HL-60/S4 (cell line): Measurements from ENCODE around the gene CRB2.

Source experiments
- in situ Hi-C: fragments of 300-500 bp; cut with MboI; formaldehyde crosslinking; loops from 2 replicates; pipeline ENCODE4 v1.14.3; 2022; ENCODE audit warnings: low sequenced_read_pairs

Gene CRB2

DNA sequence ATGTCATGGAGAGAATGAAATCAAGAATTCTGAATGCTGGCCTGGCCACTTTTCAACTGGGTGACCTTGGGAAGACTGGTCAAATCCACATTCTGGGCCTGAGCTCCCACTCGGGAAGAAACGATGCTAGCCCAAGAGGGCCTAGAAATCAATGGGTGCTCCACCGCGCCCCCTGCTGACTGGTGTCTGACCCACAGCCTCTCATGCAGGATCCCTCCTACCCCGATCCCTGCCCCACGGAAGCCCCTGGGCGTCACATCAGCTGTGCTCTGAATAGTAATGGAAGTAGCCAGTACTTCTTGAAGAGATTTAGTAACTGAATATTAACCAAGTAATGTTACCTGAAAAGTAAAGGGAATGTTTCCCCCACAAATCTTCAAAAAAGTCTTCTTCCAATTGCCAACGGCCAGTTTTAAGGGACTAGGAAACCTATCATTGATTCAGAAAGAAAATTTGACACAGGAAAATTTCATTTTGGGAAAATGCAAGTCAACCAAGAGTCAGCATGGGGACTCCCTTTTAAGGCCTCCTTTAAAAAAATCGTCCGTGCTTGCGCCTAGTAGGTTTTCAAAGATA is 43.9 kb downstream of the CRB2 start:
- in situ Hi-C loops, result no loop called here

DNA sequence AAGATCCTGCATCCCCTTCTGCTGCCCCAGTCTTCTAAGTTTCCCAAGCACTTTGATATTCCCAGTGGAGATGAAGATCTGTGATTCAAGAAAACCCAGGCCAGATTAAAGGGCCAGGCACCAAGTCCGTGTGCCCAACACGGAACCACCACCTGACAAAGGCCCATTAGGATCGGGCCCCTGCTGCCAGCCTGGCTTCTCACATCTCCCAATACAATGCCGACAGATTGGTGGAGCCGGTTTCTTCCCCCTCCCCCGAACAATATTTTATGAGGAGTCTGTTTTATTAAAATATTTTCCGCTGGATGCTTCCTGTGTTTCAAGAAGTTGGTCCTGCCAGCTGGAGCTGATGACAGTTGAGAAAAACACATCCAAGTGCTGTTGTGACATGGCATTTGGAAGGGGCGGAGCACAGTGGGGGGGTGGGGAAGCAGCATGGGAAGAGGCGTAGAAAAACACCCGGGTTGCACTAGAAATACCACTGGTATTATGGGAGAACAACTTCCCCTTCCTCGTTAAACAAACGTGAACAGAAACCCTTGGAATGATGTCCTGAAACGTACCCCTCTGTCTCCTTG is 45.0 kb downstream of the CRB2 start:
- in situ Hi-C loops, result no loop called here

DNA sequence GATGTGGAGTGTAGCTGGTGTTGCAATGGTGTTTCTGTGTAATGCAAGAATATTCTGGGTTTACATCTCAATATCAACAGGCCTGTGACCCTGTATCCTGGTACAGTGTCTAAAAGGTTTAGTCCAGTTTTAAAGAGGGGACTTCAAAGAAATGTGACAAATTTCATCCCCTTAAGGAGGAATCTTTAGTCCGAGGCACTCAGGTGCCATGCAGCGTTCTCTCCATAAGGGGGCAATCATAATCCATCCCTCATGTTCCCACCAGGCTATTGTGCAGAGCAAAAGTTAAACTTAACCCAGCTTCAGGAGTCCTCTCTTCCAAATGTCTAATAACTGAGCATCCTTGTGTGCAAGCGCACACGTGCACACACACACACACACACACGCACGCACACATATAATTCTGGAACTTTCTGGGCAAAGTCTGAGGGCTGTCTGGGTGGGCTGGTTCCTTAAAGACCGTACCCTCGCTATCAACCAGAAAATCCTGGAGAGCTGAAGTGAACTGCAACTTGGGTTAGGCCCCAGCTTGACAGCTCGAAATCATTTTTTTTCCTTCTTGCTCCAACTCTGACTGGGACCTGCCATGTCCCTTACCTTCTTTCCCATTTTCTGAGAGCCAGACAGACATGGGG is 46.0 kb downstream of the CRB2 start:
- in situ Hi-C loops, result no loop called here

DNA sequence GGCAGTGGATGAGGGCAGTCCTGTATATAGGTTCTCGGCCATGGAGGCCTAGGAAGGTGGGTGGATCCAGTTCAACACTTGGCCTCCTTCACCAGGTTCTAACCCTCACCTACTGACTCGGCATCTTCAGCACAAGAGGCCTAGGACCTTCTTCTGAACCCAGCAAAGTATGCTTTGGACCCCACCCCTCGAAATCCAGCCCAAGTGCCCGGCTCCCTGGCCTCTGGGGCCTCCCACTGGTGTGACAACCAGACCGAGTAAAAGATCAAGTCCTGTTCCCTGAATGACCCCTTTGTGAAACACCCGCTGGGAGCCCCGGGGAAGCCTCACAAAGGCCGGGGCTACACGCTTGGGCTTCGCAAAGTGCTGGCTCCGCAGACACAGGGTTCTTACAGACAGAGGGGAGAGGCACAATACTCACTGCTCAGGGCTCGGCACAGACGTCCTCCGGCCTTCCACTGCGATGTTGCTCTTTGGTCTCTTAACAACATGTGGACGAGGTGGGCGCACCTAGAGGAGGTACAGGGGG is 47.0 kb downstream of the CRB2 start:
- in situ Hi-C loops, result no loop called here

DNA sequence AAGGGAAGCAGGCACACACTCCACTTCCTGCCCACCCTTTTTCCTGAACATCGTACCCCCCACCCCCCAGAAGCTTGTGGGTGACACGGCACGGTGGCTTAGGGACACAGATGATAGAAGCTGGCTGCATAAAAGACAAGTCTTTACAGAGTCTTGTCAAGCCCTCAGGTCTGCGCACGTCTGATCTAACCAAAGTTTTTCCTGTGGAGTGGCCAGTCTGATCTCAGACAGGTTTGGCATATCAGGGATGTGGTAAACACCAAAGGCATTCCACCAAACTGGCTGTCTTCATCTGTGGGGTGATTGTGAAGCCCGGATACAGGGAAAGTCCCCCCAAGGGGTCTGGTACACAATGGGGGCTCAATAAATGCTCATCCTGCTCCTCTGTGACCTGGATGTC is 50.0 kb downstream of the CRB2 start:
- in situ Hi-C loops, result no loop called here

DNA sequence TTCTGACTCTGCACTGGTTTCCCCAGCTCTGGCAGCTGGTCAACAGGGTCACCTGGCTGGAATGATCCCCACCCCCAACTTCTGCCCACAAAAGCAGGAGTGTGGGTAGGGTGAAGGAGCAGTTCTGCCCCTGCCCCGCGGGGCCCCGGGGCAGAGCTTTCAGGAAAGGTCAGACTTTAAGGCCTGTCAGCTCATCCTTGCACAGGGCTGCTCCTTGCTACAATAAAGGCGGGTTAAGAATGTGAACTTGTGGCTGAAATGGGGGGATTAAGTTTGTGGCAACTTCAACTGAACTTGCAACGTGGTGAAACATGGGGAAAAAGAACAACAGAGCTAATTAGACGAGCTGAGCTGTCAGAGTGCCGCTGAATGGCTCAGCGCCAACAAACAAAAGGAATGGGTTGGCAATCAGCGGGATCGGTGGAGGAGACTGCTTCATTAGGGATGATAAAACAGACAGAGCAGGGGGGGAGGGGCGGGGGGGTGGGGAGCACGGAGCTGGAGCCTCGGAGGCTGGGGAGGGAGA is 50.8 kb downstream of the CRB2 start:
- in situ Hi-C loops, result no loop called here

DNA sequence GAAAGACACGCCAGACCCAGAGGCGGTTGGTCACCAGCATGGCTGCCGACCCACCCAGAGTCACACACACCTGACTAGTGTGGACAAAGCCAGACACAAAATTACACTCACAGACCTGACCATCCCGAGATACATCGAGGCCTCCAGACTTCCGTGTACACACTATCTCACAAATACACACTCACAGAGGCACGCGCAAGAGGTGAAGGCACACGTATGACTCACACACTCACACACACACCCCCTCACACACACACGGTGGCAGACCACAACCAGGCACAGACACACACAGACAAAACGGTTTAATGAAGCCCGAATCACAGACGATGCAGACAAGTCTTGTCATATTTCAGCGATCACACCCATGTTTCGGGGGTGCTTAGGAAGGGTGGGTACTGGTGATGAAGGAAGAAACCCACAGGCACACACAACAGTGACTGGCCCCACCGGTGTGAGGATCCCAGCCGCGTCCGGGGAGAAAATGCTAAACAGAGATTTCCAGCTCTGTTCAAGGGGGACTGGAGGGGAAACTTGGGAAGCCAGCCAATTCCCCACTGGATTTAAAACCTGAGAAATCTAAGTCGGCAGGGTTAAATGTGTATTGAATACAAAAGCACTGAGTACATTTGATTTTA is 51.3 kb downstream of the CRB2 start:
- in situ Hi-C loops, result no loop called here

DNA sequence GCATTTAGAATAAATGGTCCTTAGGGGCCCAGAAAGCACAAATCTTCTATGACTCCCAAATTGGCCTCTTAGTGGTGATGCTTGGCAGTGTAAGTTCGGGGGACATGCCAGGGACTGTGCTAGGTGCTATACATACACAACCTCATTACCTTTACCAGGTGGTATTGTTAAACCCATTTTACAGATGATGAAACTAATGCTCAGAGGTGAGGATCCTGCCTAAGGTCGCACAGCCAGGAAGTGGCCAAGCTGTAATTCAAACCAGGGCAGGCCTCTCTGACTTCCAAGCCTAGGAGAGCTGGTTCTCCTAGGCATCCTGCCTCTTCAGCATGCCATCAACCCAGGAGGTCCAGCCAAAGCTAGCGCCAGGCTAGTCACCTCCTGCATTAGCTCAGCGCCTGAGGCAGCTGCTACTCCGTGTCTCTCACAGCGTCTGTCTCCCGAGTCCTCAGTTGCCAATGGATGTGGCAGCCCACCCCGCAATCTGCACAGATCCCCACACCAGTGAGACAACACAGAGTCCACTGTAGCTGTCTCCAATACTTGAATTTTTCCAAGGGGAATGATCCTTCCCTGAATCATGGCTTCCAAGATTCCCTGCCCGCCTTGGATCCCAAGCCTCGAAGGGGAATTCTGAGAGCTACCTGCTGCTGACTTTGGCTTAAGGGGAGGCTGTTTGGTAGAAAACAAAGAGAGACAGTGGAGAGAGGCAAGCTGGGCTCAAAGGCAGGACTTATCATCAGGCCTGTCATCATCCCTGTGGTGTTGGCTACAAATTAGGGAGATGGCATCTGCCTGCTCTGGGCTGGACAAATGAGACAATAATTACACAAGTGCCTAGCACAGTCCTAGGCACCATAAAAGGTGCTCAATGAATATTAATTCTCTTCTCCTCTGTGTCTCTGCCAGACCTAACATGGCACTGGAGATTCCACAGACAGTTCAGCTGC is 52.6 kb downstream of the CRB2 start:
- in situ Hi-C loops, result no loop called here

DNA sequence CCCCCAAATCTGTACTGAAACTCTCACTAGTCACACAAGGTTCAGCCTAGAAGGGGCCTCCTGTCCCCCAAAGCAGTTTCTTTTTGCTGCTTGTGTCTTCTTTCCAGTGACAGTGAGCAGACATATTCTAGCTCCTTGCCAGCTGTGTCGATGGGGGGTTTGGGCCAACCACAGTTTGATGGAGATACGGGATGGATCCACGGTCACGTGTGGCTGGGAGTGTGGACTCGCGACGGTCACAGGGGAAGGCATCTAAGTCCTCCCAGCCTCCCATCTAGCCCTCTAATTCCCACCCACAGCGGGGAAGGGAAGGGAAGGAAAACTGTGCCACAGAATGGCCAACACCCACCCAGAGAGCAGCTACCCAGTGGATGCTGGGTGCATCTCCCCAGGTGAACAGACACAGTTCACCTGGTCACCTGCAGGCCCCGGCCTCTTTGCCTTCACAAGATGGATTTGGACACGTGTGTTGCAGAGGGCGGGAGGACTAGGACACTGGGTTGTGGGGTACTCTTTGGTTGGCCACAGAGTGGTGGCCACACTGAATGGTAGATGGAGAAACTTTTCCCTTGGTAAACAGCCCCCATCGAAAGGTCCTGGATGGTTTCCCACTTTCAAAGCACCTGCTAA is 54.4 kb downstream of the CRB2 start:
- in situ Hi-C loops, result no loop called here

DNA sequence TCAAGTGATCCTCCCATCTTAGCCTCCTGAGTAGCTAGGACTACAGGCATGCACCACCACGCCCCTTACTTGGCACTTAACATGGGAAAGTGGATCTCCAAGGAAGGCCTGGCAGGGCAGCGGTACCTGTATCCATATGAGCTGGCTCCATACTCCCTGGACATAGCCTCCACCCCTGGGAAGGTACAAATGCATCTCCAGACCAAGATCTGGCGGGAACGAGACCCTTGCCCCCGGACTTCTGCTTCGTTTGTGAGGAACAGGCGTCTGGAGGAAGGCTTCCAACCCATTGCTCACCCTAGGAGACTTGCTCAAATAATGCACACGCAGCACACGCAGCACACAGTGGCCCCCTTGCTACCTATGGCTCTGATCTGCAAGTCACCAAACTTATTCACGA is 55.2 kb downstream of the CRB2 start:
- in situ Hi-C loops, result no loop called here

DNA sequence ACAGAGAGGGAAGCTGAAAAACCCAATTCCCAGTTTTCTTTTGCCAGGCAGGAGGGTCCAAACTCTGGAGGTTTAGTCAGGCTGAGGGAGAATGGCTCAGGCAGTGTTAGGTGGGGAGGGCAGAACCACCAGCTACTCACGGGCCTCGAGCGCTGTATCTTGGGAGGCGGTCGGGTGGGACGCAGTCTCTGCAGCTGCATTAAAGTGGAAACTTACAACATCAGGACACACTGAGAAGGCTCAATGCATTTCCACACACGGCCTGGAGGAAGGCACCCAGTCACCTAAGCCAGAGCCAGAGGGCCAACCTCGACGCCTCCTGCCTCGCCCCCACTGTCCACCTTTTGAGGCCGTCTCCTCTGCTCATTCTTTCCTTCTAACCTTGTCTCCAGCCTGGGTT is 55.6 kb downstream of the CRB2 start:
- in situ Hi-C loops, result no loop called here

DNA sequence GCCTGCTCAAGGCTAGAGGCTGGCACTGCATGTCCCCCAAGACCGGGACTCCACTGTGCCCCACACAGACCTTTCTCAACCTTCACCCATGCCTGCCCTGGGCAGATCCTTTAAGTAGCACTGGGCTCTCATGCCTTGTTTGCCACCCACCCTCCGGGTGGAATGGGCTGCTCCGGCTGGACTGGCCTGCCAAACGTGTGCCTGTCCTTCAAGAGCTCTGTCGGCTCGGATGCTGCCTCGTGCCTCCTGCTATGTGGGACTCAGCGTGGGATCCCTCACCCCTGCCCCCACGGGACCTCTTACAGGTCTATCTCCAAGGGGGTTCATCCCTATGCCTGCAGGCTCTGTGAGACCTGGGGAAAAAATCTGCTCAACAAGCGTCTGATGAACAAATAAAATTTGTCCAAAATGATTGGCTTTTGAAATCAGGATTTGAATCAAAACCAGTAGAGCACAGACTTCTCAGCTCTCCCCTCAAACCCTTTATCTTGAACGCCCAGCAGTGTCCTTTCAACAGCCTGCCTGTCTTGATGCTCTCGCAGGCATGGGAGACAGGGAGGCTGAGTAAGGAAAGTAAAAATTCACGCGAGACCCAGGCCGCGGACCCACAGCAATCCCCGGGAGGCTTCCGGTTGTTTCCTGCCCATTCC is 56.3 kb downstream of the CRB2 start:
- in situ Hi-C loops, result no loop called here

DNA sequence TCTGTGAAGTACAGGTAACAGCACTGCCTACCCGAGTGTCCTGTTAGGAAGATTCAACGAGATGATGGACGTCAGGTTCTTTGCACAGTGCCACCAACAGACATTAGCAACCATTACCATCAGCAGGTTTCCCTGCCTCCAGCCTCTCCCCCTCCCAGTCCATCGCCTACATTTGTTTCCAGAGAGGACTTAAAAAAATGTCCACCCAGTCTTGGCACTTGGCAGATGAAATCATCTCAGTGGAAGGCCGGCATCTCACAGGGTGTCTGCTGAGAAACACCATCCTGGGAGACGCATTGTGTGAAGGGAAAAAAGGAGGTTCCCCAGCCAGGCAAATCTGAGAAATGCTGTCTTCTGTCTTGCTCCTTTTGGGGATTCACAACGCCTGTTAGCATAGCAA is 58.2 kb downstream of the CRB2 start:
- in situ Hi-C loops, result no loop called here

DNA sequence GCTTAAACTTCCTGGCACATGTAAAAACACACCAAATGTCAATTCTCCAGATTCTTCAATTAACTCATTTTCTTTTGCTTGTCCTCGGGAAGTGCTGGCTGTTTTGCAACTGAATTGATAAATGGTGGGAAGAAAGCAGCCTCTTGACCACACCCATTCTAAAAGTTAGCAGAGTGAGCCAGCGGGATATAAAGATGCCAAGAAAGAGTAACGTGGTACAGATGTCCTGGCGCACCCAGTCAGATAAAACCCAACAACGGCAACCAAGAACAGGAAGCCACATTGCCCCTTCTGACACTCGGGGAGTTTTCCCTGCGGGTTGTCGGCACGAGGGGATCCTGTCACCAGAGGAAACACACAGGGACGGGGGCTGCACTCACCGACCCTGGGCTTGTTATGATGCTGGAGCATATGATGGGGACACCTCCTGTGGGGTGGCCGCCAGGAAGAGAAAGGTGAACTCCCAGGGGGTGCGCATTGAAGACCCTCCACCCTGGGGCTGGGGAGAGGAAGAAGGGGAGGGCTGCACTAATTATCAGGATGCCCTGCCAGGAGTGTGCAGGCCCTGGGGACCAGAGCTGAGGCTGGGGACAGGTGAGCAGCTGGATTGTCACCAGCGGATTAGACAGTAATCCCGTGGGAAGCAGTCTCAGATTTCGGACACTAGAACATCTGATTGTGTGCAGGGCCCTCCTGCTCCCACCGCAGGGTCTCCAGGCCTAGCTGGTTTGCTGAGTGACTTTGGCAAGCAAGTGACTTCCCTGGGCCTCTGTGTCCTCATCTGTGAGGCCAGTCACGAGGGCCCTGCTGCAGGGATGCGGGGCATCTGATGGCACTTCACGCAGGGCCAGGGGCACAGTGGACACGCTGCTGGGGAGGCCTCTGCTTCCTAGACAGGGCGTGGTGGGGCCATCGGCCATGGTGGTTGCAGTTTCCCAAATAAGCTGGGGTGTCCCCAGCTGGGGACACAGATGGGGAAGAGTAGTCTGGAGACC is 59.2 kb downstream of the CRB2 start:
- in situ Hi-C loops, result no loop called here

DNA sequence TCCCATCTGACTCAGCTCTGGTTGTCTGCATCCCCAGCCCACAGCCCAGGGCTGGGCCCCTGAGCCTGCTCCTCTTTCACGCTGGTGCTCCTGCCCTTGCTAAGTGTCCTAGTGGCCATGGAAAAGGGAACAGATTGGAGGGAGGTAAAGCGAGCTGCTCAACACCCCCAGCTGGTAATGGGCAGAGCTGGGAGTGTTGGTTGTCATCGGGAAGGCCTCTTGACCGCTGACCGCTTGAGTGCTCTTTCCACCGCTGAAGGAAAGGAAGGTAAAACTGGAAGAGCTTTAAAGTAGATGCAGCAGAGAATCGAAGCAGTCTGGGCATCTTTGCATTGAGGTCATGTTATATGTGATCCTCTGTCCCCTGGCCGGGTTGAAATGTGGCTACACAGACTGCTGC is 60.2 kb downstream of the CRB2 start:
- in situ Hi-C loops, result no loop called here

DNA sequence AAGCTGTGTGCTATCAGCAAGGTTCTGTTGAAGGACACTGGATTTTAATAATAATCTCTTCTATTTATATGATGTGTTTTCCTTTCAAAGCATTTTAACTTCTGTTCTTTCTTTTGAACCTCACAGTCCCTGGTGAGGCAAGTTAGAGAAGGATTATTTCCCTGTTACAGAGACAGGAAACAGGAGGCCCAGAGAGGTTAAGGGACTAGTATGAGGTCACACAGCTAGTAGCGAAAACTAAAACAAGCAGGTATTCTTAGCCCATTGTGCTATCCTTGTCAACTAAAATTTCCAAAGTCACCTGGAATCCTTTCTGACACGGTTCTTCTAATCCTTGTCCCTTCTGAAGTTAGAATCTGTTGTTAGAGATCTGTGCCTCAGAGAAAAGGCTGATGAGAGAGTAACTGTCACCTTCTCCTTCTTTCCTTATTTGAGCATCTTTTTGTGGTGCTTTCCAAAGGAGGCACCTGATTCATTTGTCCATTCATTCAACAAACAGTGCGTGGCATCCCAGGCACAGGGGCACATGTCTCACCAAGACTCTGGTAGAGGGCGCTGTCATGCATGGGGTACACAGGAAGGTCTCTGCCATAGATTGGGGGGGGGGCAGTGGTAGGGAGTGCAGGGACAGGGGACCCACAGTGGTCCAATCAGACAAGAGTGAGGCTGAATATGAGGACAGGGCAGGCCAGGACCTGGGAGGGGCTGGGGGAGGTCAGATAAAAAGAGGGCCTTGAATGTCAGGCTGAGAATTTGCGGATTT is 61.5 kb downstream of the CRB2 start:
- in situ Hi-C loops, result no loop called here

DNA sequence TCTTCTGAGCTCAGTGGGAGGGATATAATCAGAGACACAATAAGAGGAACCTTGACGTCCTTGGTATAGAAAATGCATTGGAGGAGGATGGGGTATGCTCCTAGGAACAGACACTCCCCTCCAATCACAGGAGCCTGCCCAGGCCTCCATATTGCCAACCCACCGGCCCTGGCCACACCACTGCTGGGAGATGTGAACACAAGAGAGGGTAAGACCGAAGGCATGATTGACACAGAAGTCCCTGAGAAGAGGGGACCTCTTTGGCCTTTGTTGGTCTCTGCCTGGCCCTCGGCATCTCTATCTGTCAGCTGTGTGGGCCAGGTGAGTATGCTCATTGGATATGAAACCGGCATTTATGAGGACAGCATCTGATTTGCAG is 62.0 kb downstream of the CRB2 start:
- in situ Hi-C loops, result no loop called here

DNA sequence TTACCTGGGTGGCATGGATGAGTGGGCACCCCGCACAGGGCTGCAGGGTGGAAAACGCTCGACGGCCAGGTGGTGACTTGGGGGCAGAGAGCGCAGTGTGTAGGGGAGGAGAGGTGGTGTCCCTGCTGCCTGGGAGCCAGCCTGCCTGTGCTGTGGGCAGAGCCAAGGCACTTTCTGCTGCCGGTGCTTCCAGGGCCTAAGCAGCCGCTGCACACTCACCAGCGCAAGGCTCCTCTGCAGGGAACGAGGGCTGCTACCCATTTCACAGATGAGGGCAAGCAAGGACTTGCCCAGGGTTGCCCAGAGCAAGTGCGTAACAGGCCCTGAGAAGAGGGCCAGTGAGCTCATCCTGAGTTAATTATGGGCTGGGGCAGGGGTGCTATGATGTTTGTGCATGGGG is 62.5 kb downstream of the CRB2 start:
- in situ Hi-C loops, result no loop called here
